Measurements from ENCODE around the gene EXOC6B.

EXOC6B gene

DNA sequence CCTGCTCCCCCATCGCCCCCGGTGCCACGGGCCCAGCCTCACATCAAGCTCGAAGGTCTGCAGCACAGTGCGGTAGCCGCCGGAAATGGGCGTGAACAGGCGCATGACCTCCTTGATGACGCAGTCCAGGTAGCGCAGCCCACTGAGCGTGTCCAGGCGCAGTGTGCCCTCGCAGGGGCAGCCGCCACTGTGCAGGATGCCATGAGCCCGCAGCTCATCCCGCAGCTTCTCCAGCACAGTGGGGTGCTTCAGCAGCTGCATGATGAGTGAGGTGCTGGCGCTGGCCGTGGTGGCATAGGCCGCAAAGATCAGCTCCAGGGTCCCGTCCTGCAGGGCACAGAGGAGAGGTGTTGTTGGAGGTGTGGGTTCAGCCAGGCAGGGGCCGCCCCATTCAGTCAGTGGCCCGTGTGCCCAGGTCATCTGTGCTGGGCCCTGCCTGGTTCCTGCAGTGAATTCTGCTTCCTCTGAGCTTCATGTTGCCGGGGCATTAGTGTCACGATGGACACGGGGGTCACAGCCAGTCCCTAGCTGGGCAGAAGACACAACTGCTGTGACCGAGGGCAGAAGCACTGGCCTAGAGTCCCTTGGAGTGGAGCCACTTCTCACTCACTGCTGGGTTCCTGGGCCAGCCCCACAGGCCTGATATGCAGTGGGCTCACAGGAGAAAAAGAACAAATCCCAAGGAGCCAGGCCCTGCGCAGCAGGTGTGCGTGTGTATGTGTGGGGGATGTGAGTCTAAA, 692.7 kb downstream of the EXOC6B start:
- no peak for DNase-seq (ENCODE audit: low spot score)

- DNase-seq (ENCODE audit: low spot score): no peak
Observed at GRCh38 chr2:72131916-72132841, 693.7 kb downstream of the EXOC6B start.

DNA sequence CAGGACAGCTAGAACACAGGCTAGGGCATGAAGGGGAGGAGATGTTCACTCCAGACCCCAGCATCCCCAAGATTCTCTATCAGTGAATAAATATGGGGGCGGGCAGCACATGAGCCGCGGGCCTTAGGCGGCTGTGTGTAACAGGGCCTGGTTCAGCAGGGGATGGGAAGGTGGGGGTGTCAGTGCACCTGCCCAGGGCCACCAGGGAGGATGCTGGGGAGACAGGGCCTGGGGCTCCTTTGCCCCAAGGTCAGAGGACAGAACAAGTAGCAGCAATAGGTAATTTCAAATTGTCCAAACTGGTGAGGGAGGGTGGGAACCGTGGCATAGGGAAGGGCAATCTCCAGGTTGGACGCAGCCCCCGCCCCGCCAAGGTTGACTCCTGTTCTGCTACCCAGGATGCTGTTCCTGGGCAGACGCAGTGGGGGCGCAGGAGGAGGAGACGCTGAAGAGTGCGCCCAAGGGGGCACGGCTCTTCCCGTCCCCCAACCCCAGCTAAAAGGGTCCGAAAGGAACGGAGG, 694.4 kb downstream of the EXOC6B start:
- no peak for DNase-seq (ENCODE audit: low spot score)

DNA sequence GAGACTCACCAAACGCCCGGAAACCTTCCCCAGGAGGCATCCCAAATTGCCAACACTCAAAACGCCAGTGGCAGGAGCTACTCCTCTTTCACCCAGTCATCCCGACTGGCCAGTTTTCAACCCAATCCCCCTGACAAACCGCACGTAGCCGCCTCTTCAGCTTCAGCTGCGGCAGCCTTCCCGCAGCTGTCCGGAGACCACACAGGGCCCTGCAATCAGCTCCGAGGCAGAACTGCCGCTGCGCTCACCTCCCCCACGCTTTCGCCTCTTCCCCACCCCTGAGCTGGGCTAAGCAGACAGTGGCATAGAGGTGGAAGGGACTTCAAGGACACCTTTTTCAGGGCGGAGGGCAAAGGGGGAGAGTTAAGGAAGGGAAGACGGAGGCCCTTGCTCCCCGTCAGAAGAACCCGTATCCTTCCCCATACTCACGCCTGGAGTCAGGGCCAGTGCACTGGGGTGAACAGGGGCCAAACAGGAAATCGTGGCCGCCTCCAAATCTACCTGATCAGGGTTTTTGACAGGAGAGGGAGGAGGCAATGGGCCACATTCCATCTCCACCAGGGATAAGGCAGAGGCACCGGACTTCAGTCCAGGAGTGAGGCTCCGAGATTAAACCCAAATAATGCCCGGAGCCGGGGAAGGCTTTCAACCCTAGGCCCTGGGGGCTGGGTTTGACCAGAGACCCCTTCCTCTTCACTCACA, 695.0 kb downstream of the EXOC6B start:
- no peak for DNase-seq (ENCODE audit: low spot score)

GRCh38 chr2:72129681-72130340, 696.0 kb downstream of the EXOC6B start:
- DNase-seq (ENCODE audit: low spot score): no peak

DNA sequence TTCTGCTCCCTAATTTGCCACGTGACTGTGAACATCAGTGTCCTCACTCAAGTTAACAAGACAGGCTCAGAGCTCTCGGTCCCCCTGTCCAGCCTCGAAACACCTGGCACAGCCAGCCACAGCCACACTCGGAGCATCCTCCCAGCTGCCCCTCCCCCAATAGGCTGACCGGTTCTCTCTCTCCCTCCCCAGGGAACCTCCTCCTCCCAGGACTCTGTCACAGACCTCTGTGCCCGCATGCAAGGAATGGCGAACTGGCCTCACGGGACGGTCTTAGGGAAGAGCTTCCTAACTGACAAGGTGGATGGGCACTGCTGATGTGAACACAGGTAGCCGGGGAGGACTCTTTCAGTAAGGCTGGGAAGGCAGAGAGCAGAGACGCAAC, 697.0 kb downstream of the EXOC6B start:
- DNase-seq (ENCODE audit: low spot score): no peak

GRCh38 chr2:72128059-72128842, 697.6 kb downstream of the EXOC6B start:
- no peak for DNase-seq (ENCODE audit: low spot score)

DNA sequence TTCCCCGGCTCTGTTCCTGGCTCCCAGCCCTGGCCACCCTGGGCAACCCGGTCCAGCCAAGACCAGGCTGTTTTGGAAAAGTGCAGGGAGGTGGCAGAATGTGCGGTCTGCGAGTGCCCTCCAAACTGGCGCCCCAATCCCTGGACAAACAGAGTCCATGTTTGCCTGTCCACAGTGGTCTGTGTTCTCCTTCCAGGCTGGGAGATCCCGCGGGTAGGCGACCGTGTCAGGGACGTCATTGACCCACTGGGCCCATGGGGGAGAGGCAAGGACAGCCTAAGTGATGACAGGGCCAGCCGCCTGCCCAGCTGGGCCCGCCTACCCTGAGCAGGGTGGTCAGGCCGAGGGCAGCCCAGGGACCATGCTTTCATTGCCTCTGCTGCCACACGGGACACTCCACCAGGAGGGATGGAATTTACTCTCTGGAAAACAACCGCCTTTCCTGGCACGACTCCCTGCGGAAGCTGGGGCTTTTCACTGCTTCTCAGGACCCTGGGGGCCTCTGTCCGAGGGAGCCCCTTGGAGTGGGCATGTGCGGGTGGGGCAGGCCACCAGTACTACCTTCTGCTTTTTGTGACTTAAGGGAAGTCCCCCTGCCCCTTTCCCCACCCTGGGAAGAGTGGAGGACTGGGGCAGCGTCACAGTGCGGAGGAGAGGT, 698.3 kb downstream of the EXOC6B start:
- no peak for DNase-seq (ENCODE audit: low spot score)

DNA sequence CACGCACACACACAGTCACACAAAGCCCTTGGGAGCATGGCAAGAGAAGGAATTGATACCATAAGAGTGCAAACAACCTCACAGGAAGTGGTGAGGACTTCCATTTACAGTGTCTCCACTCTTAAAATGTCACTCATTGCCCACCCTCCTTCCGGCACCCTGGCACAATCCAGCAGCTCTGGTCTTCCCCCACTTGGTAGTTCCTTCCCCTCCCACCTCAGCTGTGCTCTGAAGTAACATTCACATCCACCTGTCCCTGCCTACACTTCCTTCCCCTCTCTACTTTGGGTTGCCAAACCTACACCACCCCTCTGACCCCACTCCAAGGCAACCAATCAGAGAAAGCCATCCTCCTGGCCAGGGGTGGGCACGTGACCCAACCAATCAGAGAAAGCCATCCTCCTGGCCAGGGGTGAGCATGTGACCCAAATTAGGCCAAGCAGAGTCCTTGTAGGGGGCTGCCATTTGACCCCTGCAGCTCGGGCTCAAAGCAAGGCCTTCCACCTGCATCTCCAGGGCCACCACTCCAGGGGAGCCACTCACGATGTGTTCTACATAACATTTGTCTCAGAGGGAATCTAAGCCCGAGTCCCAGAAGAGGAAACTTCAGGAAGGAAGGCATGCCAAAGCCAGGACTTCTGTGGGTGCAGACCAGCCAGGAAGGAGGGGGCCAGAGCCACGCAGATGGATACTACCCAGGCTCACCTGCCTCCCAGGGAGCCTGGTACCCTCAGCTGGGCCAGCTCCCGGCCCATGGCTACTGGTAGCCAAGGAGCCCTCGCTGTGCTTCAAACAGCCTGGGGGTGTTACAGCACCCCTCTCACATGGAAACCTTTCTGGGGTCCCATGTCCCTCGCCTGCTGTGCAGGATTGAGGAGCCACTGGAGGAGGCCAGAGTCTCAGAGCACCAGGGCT, 699.4 kb downstream of the EXOC6B start:
- no peak for DNase-seq (ENCODE audit: low spot score)
